HCT116 (cell line): ENCODE results near the gene CFAP92. TPM values are rescaled to one million over a fixed set of nuclear protein-coding genes. Genes with fewer than 3 reads are reported as not detected.

ENCODE experiments used
- ATAC-seq: fragments of 200-7000 bp; cut with Tn5 transposase; 2 replicates; pipeline ENCODE4 v1.9.1; 2020; ENCODE audit warnings: mild to moderate bottlenecking, moderate library complexity
- BruUV-seq: library from RNA; stranded (reverse); fragments of 400-500 nt; replicated peaks from 2 replicates; lab custom pipeline; 2021; lab: Mats Ljungman, UMichigan
- CTCF ChIA-PET: fragments of 300-600 bp; sonication (Branson Sonifier 250); formaldehyde crosslinking; loops from one replicate; lab custom pipeline; 2021; ENCODE audit warnings: antibody characterized with exemption; lab: Charles Lee
- POLR2A ChIA-PET: fragments of 300-600, 350-600 bp; sonication (Branson Sonifier 250); formaldehyde crosslinking; loops from one replicate; lab custom pipeline; 2021; ENCODE audit warnings: antibody characterized with exemption; lab: Charles Lee
- RAD21 ChIA-PET, 2 experiments: fragments of 300-600 bp; sonication (Branson Sonifier 250); formaldehyde crosslinking; loops; one replicate each; lab custom pipeline; 2023; ENCODE audit warnings: low total read pairs in 2 of 2; ENCODE audit not compliant: uncharacterized antibody in 2 of 2, unreplicated experiment in 2 of 2, low non-redundant PET in 1 of 2; lab: Charles Lee
- DNase-seq: peaks from one replicate; pipeline ENCODE4 v3.0.0-alpha.2; 2010; ENCODE audit warnings: low read depth, low spot score
- H2AFZ ChIP-seq: fragments of 200-600 bp; shearing (Covaris generic), sonication (generic); 2 replicates; pipeline ENCODE4 v1.6.1; 2017; ENCODE audit warnings: low read depth, mixed run types, mixed read lengths, antibody characterized with exemption, low read length; ENCODE audit not compliant: poor library complexity, severe bottlenecking
- H3K27ac ChIP-seq: 2 replicates; pipeline ENCODE4 v1.5.1; 2012; ENCODE audit warnings: low read depth, low read length
- H3K27me3 ChIP-seq: fragments of 200-600 bp; sonication (generic); 2 replicates; pipeline ENCODE4 v1.6.1; 2016; ENCODE audit warnings: mixed run types, low read length, mixed read lengths; ENCODE audit not compliant: insufficient read depth
- H3K36me3 ChIP-seq, 2 experiments: fragments of 200-500 bp in 1 of 2; fragments of 200-600 bp in 1 of 2; sonication (Bioruptor generic) in 1 of 2; sonication (generic) in 1 of 2; 2 replicates each; pipeline versions ENCODE4 v1.5.1 to v1.6.1; 2014 to 2016; ENCODE audit warnings: low read length in 2 of 2, inconsistent platforms in 1 of 2, mixed read lengths in 1 of 2, mixed run types in 1 of 2; ENCODE audit not compliant: insufficient read depth in 2 of 2, control insufficient read depth in 1 of 2
- H3K4me1 ChIP-seq, 2 experiments: fragments of 200-600 bp in 1 of 2; sonication (generic) in 1 of 2; 2 replicates each; pipeline versions ENCODE4 v1.5.1 to v1.6.1; 2012 to 2017; ENCODE audit warnings: low read length in 2 of 2, inconsistent platforms in 1 of 2, mild to moderate bottlenecking in 1 of 2, mixed read lengths in 1 of 2, mixed run types in 1 of 2, moderate library complexity in 1 of 2; ENCODE audit not compliant: insufficient read depth in 2 of 2, control insufficient read depth in 1 of 2
- H3K4me2 ChIP-seq: fragments of 200-600 bp; sonication (generic); 2 replicates; pipeline ENCODE4 v1.6.1; 2017; ENCODE audit warnings: mixed run types, low read length, mixed read lengths
- H3K4me3 ChIP-seq, 2 experiments: fragments of 200-600 bp in 1 of 2; sonication (generic) in 1 of 2; replicated peaks in 1 of 2; 2 replicates each; pipeline ENCODE4 v1.5.1; 2011 to 2016; ENCODE audit warnings: low read length in 2 of 2, control low read depth in 1 of 2, low read depth in 1 of 2, mild to moderate bottlenecking in 1 of 2, mixed read lengths in 1 of 2, mixed run types in 1 of 2
- H3K79me2 ChIP-seq: fragments of 200-600 bp; sonication (generic); 2 replicates; pipeline ENCODE4 v1.6.1; 2017; ENCODE audit warnings: mild to moderate bottlenecking, mixed run types, low read length, moderate library complexity, mixed read lengths; ENCODE audit not compliant: insufficient read depth
- H3K9ac ChIP-seq: fragments of 200-600 bp; sonication (generic); 2 replicates; pipeline ENCODE4 v1.6.1; 2016; ENCODE audit warnings: low read length, mixed read lengths
- H3K9me2 ChIP-seq: fragments of 200-600 bp; sonication (generic), shearing (Covaris generic); 2 replicates; pipeline ENCODE4 v1.6.1; 2017; ENCODE audit warnings: mixed run types, mild to moderate bottlenecking, moderate library complexity; ENCODE audit not compliant: insufficient read depth
- H3K9me3 ChIP-seq, 2 experiments: fragments of 200-500 bp in 1 of 2; fragments of 200-600 bp in 1 of 2; sonication (Bioruptor generic) in 1 of 2; sonication (generic) in 1 of 2; 2 replicates each; pipeline ENCODE4 v1.6.1; 2014 to 2017; ENCODE audit warnings: low read length in 2 of 2, mixed read lengths in 2 of 2, inconsistent platforms in 1 of 2, low read depth in 1 of 2, mild to moderate bottlenecking in 1 of 2, mixed run types in 1 of 2, moderate library complexity in 1 of 2; ENCODE audit not compliant: control insufficient read depth in 1 of 2, insufficient read depth in 1 of 2
- H4K20me1 ChIP-seq: fragments of 200-600 bp; sonication (generic), shearing (Covaris generic); 2 replicates; pipeline ENCODE4 v1.6.1; 2017; ENCODE audit warnings: mixed run types, mild to moderate bottlenecking, moderate library complexity; ENCODE audit not compliant: insufficient read depth
- EZH2 ChIP-seq: fragments of 200-600 bp; sonication (generic); IDR thresholded peaks from 2 replicates; pipeline ENCODE4 v1.6.1; 2017; ENCODE audit warnings: antibody characterized with exemption, mixed run types
- EZH2phosphoT487 ChIP-seq: fragments of 200-600 bp; IDR thresholded peaks from 2 replicates; pipeline ENCODE4 v1.6.1; 2018; ENCODE audit warnings: antibody characterized with exemption, borderline replicate concordance
- POLR2A ChIP-seq: IDR thresholded peaks from 2 replicates; pipeline ENCODE4 v1.7.0; 2011; ENCODE audit warnings: borderline replicate concordance; ENCODE audit not compliant: insufficient read depth, insufficient read length; ENCODE audit errors: extremely low read depth
- RAD21 ChIP-seq: IDR thresholded peaks from 2 replicates; pipeline ENCODE4 v1.6.1; 2012; ENCODE audit warnings: low read depth, mild to moderate bottlenecking
- TCF7L2 ChIP-seq: IDR thresholded peaks from 2 replicates; pipeline ENCODE4 v1.7.0; 2011; ENCODE audit warnings: borderline replicate concordance, inconsistent platforms; ENCODE audit not compliant: insufficient read depth, insufficient read length; ENCODE audit errors: extremely low read depth
- YY1 ChIP-seq: IDR thresholded peaks from 2 replicates; pipeline ENCODE4 v1.6.1; 2011; ENCODE audit warnings: low read length, low read depth, moderate library complexity, mild to moderate bottlenecking; ENCODE audit not compliant: insufficient replicate concordance; ENCODE audit errors: extremely low read depth
- intact Hi-C: fragments of 100-400 bp; cut with micrococcal nuclease; formaldehyde crosslinking; loops from 2 replicates; pipeline ENCODE4 v1.10.0; 2022
- total RNA-seq: library from RNA; stranded (reverse); gene quantifications from one replicate; pipeline ENCODE4 v1.2.1, GENCODE V29; 2021; ENCODE audit not compliant: unreplicated experiment
- TF ChIP-seq, protein P1 (sequence below), 3 experiments: fragments of 200-600 bp in 1 of 3; sonication (generic) in 1 of 3; IDR thresholded peaks in 2 of 3; conservative IDR thresholded peaks in 1 of 3; 2 replicates each; pipeline ENCODE4 v1.5.1; 2012 to 2017; ENCODE audit warnings: low read depth in 2 of 3, low read length in 2 of 3, antibody characterized with exemption in 1 of 3, borderline replicate concordance in 1 of 3, control low read depth in 1 of 3, mild to moderate bottlenecking in 1 of 3, mixed read lengths in 1 of 3, mixed run types in 1 of 3, moderate library complexity in 1 of 3; ENCODE audit not compliant: insufficient read depth in 1 of 3
- TF ChIP-seq, protein P2 (sequence below): IDR thresholded peaks from 2 replicates; pipeline ENCODE4 v1.6.1; 2011; ENCODE audit warnings: mild to moderate bottlenecking, low read length, moderate library complexity; ENCODE audit not compliant: insufficient replicate concordance; ENCODE audit errors: extremely low read depth

CFAP92 gene
- total RNA-seq, 1 experiment from 2014 or later: 3.6 TPM

DNA sequence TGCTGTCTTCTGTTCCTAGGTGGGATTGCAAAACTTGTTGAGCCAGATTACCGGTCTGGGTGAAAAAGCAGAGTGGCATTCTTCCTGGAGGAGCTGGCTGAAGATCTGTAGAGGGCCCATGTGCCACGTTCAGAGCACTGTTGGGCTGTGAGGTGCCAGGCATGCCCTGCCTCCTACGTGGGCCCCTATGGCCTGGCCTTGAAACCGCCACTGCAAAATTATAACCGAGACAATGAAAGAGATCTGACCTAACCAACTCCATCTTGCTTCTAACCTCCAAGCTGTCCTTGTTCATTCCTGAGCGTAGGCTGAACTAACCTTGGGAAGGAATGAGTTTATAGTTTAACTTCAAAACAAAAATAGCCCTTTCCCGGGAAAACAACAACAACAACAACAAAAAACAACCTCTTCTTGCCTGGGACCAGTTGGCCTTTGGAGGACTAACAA lies 115.8 kb downstream of the CFAP92 start:
- H3K27me3 ChIP-seq: no peaks in the 10 kb centered on the region
- H3K36me3 ChIP-seq: peaks cover 3 to 8% of the 10 kb centered on the region in 2 experiments; a peak in 2 of 4 replicates
- no peaks in the 10 kb centered on the region for H4K20me1 ChIP-seq
- DNase-seq: no peak
- no peak for TF ChIP-seq YY1
- H3K9ac ChIP-seq: peak overlapping the region; percentile 95
- H3K4me3 ChIP-seq: peak overlapping the region; percentile 86 to 94
- peaks cover 12 to 24% of the 10 kb centered on the region in 2 experiments; a peak in 3 of 4 replicates for H3K4me1 ChIP-seq
- ChIA-PET CTCF (interaction anchor here (1.1 to 1.9 kb wide), 2 partner anchors 176 to 260 kb away, joined by 3 to 6 read pairs; no protein-coding TSS in a partner anchor), POLR2A (interaction anchor here (1.4 to 1.8 kb wide), 2 partner anchors 11 to 438 kb away, joined by 3 to 4 read pairs; a partner anchor contains a TSS), RAD21 (no interaction called here)
- no peaks in the 10 kb centered on the region for H3K9me2 ChIP-seq
- peak overlapping the region; percentile 97 for H3K4me2 ChIP-seq
- no peak overlapping the region for H2AFZ ChIP-seq
- H3K9me3 ChIP-seq: no peaks in the 10 kb centered on the region
- ATAC-seq: no peak
- H3K79me2 ChIP-seq: peaks cover 50% of the 10 kb centered on the region
- peak overlapping the region; percentile 88; the same call in 1 of the 2 replicates for H3K27ac ChIP-seq
- intact Hi-C loops: no loop called here
- no TSS peak for BruUV-seq

DNA sequence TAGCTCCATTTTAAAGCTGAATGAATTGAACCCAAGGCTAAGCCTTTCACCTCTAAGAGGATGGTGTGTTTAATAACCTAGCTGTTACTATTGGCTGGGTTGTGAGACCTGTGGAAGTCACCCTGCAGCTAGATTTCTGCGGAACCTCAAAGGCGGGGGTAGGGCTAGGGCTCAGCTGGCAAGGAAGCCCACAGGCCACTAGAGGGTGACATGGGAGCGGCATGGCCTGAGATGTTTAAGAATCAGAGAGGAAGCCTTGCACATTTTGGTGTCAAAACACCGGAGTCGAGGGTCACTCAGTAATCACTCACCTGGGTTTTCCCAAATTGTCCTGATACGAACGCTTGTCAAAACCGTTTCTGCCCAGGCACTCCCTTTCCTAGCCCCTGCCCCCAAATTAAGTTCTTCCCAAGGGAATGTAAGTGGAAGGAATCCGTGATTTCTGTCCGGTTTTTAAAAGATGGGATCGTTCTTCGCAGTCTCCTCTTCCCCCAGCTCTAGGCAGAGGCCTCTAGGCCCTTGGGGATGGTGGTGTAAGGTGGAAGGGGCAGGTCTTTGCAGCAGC lies 118.2 kb downstream of the CFAP92 start:
- no TSS peak for BruUV-seq
- Histone ChIP-seq H3K9ac (no peak overlapping the region), H3K4me3 (no peak overlapping the region), H2AFZ (no peak overlapping the region), H3K9me2 (no peaks in the 10 kb centered on the region), H3K79me2 (peaks cover 26% of the 10 kb centered on the region), H3K36me3 (no peaks in the 10 kb centered on the region; a peak in 1 of 4 replicates), H3K9me3 (no peaks in the 10 kb centered on the region), H4K20me1 (no peaks in the 10 kb centered on the region), H3K4me2 (no peak overlapping the region), H3K27me3 (no peaks in the 10 kb centered on the region), H3K4me1 (peaks cover 8 to 21% of the 10 kb centered on the region in 2 experiments; a peak in 3 of 4 replicates), H3K27ac (no peak overlapping the region)
- ChIA-PET RAD21 (interaction anchor here in 1 of 2 experiments (0.9 kb wide), 1 partner anchor 178 kb away, joined by 5 read pairs; no protein-coding TSS in a partner anchor), POLR2A (no interaction called here), CTCF (interaction anchor here (0.6 to 1.0 kb wide), 4 partner anchors 10 to 94 kb away, joined by 3 to 4 read pairs (median 3); no protein-coding TSS in a partner anchor)
- intact Hi-C loops: no loop called here
- TF ChIP-seq, protein P1, sequence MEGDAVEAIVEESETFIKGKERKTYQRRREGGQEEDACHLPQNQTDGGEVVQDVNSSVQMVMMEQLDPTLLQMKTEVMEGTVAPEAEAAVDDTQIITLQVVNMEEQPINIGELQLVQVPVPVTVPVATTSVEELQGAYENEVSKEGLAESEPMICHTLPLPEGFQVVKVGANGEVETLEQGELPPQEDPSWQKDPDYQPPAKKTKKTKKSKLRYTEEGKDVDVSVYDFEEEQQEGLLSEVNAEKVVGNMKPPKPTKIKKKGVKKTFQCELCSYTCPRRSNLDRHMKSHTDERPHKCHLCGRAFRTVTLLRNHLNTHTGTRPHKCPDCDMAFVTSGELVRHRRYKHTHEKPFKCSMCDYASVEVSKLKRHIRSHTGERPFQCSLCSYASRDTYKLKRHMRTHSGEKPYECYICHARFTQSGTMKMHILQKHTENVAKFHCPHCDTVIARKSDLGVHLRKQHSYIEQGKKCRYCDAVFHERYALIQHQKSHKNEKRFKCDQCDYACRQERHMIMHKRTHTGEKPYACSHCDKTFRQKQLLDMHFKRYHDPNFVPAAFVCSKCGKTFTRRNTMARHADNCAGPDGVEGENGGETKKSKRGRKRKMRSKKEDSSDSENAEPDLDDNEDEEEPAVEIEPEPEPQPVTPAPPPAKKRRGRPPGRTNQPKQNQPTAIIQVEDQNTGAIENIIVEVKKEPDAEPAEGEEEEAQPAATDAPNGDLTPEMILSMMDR (IDR thresholded peaks at IDR 0.05 in 2 of 3, conservative IDR thresholded peaks at IDR 0.05 in 1 of 3; ENCODE audit: borderline replicate concordance in 1 of 3, insufficient read depth in 1 of 3, low read depth in 2 of 3, low read length in 2 of 3): peak; percentile 54 to 75 (median 75)
- TF ChIP-seq, protein P2, sequence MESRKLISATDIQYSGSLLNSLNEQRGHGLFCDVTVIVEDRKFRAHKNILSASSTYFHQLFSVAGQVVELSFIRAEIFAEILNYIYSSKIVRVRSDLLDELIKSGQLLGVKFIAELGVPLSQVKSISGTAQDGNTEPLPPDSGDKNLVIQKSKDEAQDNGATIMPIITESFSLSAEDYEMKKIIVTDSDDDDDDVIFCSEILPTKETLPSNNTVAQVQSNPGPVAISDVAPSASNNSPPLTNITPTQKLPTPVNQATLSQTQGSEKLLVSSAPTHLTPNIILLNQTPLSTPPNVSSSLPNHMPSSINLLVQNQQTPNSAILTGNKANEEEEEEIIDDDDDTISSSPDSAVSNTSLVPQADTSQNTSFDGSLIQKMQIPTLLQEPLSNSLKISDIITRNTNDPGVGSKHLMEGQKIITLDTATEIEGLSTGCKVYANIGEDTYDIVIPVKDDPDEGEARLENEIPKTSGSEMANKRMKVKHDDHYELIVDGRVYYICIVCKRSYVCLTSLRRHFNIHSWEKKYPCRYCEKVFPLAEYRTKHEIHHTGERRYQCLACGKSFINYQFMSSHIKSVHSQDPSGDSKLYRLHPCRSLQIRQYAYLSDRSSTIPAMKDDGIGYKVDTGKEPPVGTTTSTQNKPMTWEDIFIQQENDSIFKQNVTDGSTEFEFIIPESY: no peak
- TF ChIP-seq TCF7L2: peak; percentile 78
- TF ChIP-seq EZH2phosphoT487: no peak
- peak; percentile 5 for TF ChIP-seq POLR2A
- TF ChIP-seq EZH2: no peak
- peak; percentile 74 for TF ChIP-seq RAD21
- DNase-seq (no peak), ATAC-seq (peak; percentile 56)
